ENCODE data around the gene SCO2. TPM values are rescaled to one million over a fixed set of nuclear protein-coding genes. Genes with fewer than 3 reads are reported as not detected.

The SCO2 gene
- total RNA-seq, 1 donor from 2014 or later = 1.8 TPM

DNA sequence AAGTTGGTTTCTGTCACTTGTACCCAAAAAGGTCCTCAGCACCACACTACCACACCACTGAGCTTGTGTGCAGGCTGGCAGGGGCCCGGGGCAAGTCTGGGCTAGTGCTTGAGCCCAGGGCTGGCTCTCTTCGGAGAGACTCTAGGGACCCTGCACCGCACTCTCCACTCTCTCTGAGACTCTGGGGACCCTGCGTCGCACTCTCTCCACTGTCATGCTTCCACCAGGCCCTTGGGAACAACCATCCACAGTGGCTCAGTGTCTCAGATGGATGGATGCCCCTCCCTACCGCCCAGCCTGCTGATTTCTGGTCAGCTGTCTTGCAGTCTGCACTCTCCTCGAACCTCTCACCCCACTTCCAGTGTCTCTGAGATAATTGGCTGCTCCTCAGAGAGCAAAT, 48.5 kb downstream of the SCO2 start:
- Mint-ChIP-seq H3K9me3 (ENCODE audit: unreplicated experiment) (peaks cover 3% of the 10 kb centered on the region), H3K27me3 (ENCODE audit: low read depth, unreplicated experiment) (peaks cover 28% of the 10 kb centered on the region), H3K4me1 (ENCODE audit: low read depth, unreplicated experiment) (peaks cover 11% of the 10 kb centered on the region), H3K27ac (ENCODE audit: unreplicated experiment) (no peak overlapping the region), H3K4me3 (ENCODE audit: unreplicated experiment) (peak overlapping the region; percentile 74), H3K36me3 (ENCODE audit: low read depth, unreplicated experiment) (peaks cover 7% of the 10 kb centered on the region)
- Histone ChIP-seq H2AFZ (ENCODE audit: low read depth, low read length) (no peak overlapping the region), H3K9ac (ENCODE audit: low read length) (no peak overlapping the region), H3K4me3 (ENCODE audit: insufficient read depth, low read depth, low read length) (no peak overlapping the region), H3K4me1 (ENCODE audit: insufficient read depth, low read length) (peaks cover 18% of the 10 kb centered on the region), H3K27ac (ENCODE audit: low read depth, low read length) (no peak overlapping the region), H3K9me3 (ENCODE audit: insufficient read depth, low read depth, low read length) (no peaks in the 10 kb centered on the region), H4K20me1 (ENCODE audit: insufficient read depth, low read length) (peaks cover 24% of the 10 kb centered on the region), H3K27me3 (ENCODE audit: insufficient read depth, low read length) (peaks cover 12% of the 10 kb centered on the region), H3K79me2 (ENCODE audit: insufficient read depth, low read length) (peaks cover 25% of the 10 kb centered on the region), H3K4me2 (ENCODE audit: low read length) (no peak overlapping the region), H3K36me3 (ENCODE audit: insufficient read depth, low read length) (no peaks in the 10 kb centered on the region)
- TF ChIP-seq, protein P1, sequence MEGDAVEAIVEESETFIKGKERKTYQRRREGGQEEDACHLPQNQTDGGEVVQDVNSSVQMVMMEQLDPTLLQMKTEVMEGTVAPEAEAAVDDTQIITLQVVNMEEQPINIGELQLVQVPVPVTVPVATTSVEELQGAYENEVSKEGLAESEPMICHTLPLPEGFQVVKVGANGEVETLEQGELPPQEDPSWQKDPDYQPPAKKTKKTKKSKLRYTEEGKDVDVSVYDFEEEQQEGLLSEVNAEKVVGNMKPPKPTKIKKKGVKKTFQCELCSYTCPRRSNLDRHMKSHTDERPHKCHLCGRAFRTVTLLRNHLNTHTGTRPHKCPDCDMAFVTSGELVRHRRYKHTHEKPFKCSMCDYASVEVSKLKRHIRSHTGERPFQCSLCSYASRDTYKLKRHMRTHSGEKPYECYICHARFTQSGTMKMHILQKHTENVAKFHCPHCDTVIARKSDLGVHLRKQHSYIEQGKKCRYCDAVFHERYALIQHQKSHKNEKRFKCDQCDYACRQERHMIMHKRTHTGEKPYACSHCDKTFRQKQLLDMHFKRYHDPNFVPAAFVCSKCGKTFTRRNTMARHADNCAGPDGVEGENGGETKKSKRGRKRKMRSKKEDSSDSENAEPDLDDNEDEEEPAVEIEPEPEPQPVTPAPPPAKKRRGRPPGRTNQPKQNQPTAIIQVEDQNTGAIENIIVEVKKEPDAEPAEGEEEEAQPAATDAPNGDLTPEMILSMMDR (IDR thresholded peaks at IDR 0.05; ENCODE audit: insufficient read depth, low read depth, low read length) = no peak
- TF ChIP-seq EZH2 (IDR thresholded peaks at IDR 0.05; ENCODE audit: insufficient read depth, low read length) = no peak
- FAIRE-seq = no peak
- no peak for DNase-seq (ENCODE audit: low read depth)

DNA sequence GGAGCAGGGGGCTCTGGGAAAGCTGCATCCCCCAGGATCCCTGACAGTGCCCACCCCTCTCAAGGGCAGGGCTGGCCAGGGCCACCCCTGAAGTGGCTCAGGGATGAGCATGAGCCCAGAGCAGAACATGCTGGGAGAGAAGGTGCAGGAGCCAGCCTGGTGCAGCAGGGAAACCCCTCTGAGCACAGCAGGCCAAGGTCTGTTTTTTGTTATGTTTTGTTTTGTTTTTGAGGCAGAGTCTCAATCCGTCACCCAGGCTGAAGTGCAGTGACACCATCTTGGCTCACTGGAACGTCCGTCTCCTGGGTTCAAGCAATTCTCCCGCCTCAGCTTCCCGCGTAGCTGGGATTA, 49.8 kb downstream of the SCO2 start:
- peaks cover 6% of the 10 kb centered on the region for H3K27me3 ChIP-seq (ENCODE audit: insufficient read depth, low read length)
- H3K79me2 ChIP-seq (ENCODE audit: insufficient read depth, low read length) = peaks cover 37% of the 10 kb centered on the region
- H3K4me1 ChIP-seq (ENCODE audit: insufficient read depth, low read length) = peaks cover 20% of the 10 kb centered on the region
- Mint-ChIP-seq H3K36me3 (ENCODE audit: low read depth, unreplicated experiment) (peaks cover 7% of the 10 kb centered on the region), H3K27ac (ENCODE audit: unreplicated experiment) (no peak overlapping the region), H3K4me3 (ENCODE audit: unreplicated experiment) (peak overlapping the region; percentile 69), H3K4me1 (ENCODE audit: low read depth, unreplicated experiment) (peaks cover 12% of the 10 kb centered on the region), H3K27me3 (ENCODE audit: low read depth, unreplicated experiment) (peaks cover 27% of the 10 kb centered on the region), H3K9me3 (ENCODE audit: unreplicated experiment) (peaks cover 3% of the 10 kb centered on the region)
- H3K36me3 ChIP-seq (ENCODE audit: insufficient read depth, low read length) = no peaks in the 10 kb centered on the region
- peak overlapping the region; percentile 88 for H3K9ac ChIP-seq (ENCODE audit: low read length)
- DNase-seq (ENCODE audit: low read depth) (no peak), FAIRE-seq (no peak)
- H4K20me1 ChIP-seq (ENCODE audit: insufficient read depth, low read length) = peaks cover 36% of the 10 kb centered on the region
- TF ChIP-seq, protein P1 (IDR thresholded peaks at IDR 0.05; ENCODE audit: insufficient read depth, low read depth, low read length) = no peak
- no peak for TF ChIP-seq EZH2 (IDR thresholded peaks at IDR 0.05; ENCODE audit: insufficient read depth, low read length)
- H3K4me2 ChIP-seq (ENCODE audit: low read length) = peak overlapping the region; percentile 93
- no peak overlapping the region for H3K27ac ChIP-seq (ENCODE audit: low read depth, low read length)
- H2AFZ ChIP-seq (ENCODE audit: low read depth, low read length) = peak overlapping the region; percentile 88
- H3K4me3 ChIP-seq (ENCODE audit: insufficient read depth, low read depth, low read length) = peak overlapping the region; percentile 63
- H3K9me3 ChIP-seq (ENCODE audit: insufficient read depth, low read depth, low read length) = no peaks in the 10 kb centered on the region

DNA sequence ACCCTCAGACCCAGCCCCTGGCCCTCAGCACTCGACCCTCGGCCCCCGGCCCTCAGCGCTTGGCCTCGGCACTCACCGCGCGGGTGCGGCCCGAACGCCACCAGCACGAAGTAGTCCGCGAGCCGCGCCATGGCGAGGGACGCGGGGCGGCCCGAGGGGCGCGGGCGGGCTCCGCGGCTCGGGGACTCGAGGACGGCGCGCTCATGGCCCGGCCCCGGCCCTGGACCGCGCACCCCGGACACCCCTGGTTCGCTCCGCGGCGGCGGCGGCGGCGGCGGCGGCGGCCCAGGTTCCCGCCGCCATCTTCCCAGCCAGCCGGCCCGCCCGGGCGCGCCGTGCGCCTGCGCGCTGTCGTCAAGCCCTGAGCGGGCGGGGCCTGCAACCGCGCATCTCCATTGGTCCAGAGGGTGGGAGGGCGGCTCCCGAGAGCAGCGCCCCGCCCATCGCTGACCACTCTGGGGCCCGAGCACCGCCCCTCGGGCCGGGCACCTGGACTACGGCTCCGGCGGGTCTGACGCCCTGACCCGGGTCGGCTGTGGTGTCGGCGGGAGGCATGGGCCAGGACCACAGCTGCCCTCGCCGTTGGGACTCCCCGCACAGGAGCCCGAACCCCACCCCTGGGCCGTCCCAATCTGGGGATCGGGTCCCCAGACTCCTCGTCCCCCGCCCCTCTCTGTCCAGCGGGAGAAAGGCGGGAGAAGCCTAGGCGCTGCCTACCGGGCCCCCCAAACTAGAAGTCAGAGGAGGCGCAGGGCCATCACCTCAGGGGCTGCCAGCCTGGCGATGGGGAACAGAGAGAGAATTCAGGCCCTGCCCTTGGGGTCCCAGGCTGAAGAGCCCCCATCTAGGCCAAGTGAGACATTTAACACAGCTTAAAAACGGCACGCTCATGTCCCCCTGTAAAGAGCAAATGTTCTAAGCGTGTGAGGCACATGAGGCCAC, 50.4 kb downstream of the SCO2 start, which contains the start of gene SBF1:
TSS of gene SBF1 (minus strand) at position 326 of the 942 bp plus-strand sequence. CDS start at position 131, 195 bp downstream.
- no peak for FAIRE-seq
- Mint-ChIP-seq H3K36me3 (ENCODE audit: low read depth, unreplicated experiment) (peaks cover 4% of the 10 kb centered on the region), H3K27me3 (ENCODE audit: low read depth, unreplicated experiment) (peaks cover 21% of the 10 kb centered on the region), H3K9me3 (ENCODE audit: unreplicated experiment) (no peaks in the 10 kb centered on the region), H3K27ac (ENCODE audit: unreplicated experiment) (peak within 1 kb of the TSS; percentile 83), H3K4me3 (ENCODE audit: unreplicated experiment) (peak within 1 kb of the TSS; percentile 90), H3K4me1 (ENCODE audit: low read depth, unreplicated experiment) (peaks cover 17% of the 10 kb centered on the region)
- Histone ChIP-seq H2AFZ (ENCODE audit: low read depth, low read length) (peak within 1 kb of the TSS; percentile 88), H3K9me3 (ENCODE audit: insufficient read depth, low read depth, low read length) (no peaks in the 10 kb centered on the region), H3K79me2 (ENCODE audit: insufficient read depth, low read length) (peaks cover 44% of the 10 kb centered on the region), H3K4me1 (ENCODE audit: insufficient read depth, low read length) (peaks cover 27% of the 10 kb centered on the region), H3K4me2 (ENCODE audit: low read length) (peak within 1 kb of the TSS; percentile 93), H3K9ac (ENCODE audit: low read length) (peak within 1 kb of the TSS; percentile 88), H3K27me3 (ENCODE audit: insufficient read depth, low read length) (peaks cover under 1% of the 10 kb centered on the region), H3K27ac (ENCODE audit: low read depth, low read length) (peak within 1 kb of the TSS; percentile 73), H3K36me3 (ENCODE audit: insufficient read depth, low read length) (no peaks in the 10 kb centered on the region), H4K20me1 (ENCODE audit: insufficient read depth, low read length) (peaks cover 42% of the 10 kb centered on the region), H3K4me3 (ENCODE audit: insufficient read depth, low read depth, low read length) (peak within 1 kb of the TSS; percentile 63)
- DNase-seq (ENCODE audit: low read depth) = peak; percentile 64
- TF ChIP-seq, protein P1 (IDR thresholded peaks at IDR 0.05; ENCODE audit: insufficient read depth, low read depth, low read length) = no peak
- no peak for TF ChIP-seq EZH2 (IDR thresholded peaks at IDR 0.05; ENCODE audit: insufficient read depth, low read length)
